DND-41 (cell line): Measurements from ENCODE around the gene SSR3.

Experiments used
- ATAC-seq: fragments of 200-7000 bp; cut with Tn5 transposase; 3 replicates; pipeline ENCODE4 v1.9.1; 2021; ENCODE audit warnings: low read depth; ENCODE audit not compliant: insufficient read depth
- DNase-seq: peaks from one replicate; pipeline ENCODE4 v3.0.0-alpha.2; 2020
- H2AFZ ChIP-seq: 2 replicates; pipeline ENCODE4 v1.6.0; 2012; ENCODE audit warnings: low read depth, low read length
- H3K27ac ChIP-seq: 2 replicates; pipeline ENCODE4 v1.5.1; 2012; ENCODE audit warnings: low read length, inconsistent platforms
- H3K27me3 ChIP-seq: fragments of 200-600 bp; sonication (generic); 2 replicates; pipeline ENCODE4 v1.6.0; 2012; ENCODE audit warnings: low read length, mild to moderate bottlenecking, inconsistent platforms; ENCODE audit not compliant: insufficient read depth, poor library complexity
- H3K36me3 ChIP-seq: 2 replicates; pipeline ENCODE4 v1.5.1; 2012; ENCODE audit warnings: low read length, inconsistent platforms; ENCODE audit not compliant: insufficient read depth
- H3K4me1 ChIP-seq: 2 replicates; pipeline ENCODE4 v1.5.1; 2012; ENCODE audit warnings: mild to moderate bottlenecking, low read length; ENCODE audit not compliant: insufficient read depth
- H3K4me2 ChIP-seq: 2 replicates; pipeline ENCODE4 v1.6.0; 2012; ENCODE audit warnings: mild to moderate bottlenecking, moderate library complexity, low read length, inconsistent platforms; ENCODE audit not compliant: insufficient read depth
- H3K4me3 ChIP-seq, 2 experiments: fragments of 200-600 bp in 1 of 2; shearing (Covaris generic) in 1 of 2; 2 replicates each; pipeline ENCODE4 v1.5.1; 2012 to 2016; ENCODE audit warnings: inconsistent platforms in 2 of 2, low read length in 2 of 2, mild to moderate bottlenecking in 2 of 2, low read depth in 1 of 2, moderate library complexity in 1 of 2
- H3K79me2 ChIP-seq: 2 replicates; pipeline ENCODE4 v1.6.0; 2012; ENCODE audit warnings: low read length, inconsistent platforms; ENCODE audit not compliant: insufficient read depth
- H3K9ac ChIP-seq: 2 replicates; pipeline ENCODE4 v1.6.0; 2012; ENCODE audit warnings: low read depth, mild to moderate bottlenecking, inconsistent platforms, low read length, moderate library complexity
- H3K9me3 ChIP-seq: 2 replicates; pipeline ENCODE4 v1.5.1; 2012; ENCODE audit warnings: low read length, moderate library complexity, mild to moderate bottlenecking, inconsistent platforms; ENCODE audit not compliant: insufficient read depth, severe bottlenecking
- H4K20me1 ChIP-seq: 2 replicates; pipeline ENCODE4 v1.6.0; 2012; ENCODE audit warnings: low read length; ENCODE audit not compliant: insufficient read depth
- EZH2 ChIP-seq: IDR thresholded peaks from 3 replicates; pipeline ENCODE4 v1.6.1; 2012; ENCODE audit warnings: borderline replicate concordance, low read depth, mild to moderate bottlenecking, moderate library complexity, low read length, inconsistent platforms; ENCODE audit not compliant: severe bottlenecking
- TF ChIP-seq, protein P1 (sequence below): IDR thresholded peaks from 2 replicates; pipeline ENCODE4 v1.5.1; 2012; ENCODE audit warnings: borderline replicate concordance, low read length, moderate library complexity, mild to moderate bottlenecking; ENCODE audit not compliant: poor library complexity, severe bottlenecking; ENCODE audit errors: extremely low read depth

Gene SSR3

DNA sequence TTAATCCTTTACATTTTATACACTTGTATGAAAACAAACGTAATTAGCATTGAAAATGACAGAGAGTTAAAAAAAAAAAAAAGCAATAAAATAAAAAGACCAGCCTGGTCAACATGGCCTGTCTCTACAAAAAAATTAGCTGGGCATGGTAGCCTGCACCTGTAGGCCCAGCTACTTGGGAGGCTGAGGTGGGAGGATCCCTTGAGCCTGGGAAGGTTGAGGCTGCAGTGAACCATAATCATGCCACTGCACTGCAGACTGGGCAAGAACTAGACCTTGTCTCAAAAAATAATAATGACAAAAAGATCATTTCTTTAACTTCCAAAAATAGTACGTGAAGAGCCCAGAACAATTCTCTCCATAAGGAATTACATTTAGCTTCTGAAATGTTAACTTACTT is 1.9 kb downstream of the SSR3 start:
- H3K9ac ChIP-seq, result peak overlapping the region; percentile 86; the same call in 1 of the 2 replicates
- no peak for ATAC-seq
- H3K36me3 ChIP-seq, result peaks cover 54% of the 10 kb centered on the region

DNA sequence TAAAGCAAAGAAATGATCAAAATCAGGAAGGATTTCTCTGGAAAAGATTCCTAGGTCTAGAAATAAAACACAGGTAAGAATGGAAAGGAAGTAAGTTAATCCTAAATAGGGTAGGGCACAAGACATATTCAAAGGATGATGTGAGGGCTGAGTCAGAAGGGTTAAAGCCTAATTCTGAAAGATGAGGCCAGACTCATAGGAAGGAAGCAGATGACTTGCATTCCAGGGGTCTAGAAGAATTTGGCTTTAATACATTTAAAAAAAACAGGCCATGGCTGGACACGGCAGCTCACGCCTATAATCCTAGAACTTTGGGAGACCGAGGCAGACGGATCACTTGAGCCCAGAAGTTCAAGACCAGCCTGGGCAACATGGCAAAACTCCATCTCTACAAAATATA is 3.2 kb downstream of the SSR3 start:
- no peak overlapping the region for H3K27ac ChIP-seq

More for the DNA sequence above, 1.9 kb downstream of the SSR3 start:
- Histone ChIP-seq H3K4me2 (peak overlapping the region; percentile 67), H3K4me3 (peak overlapping the region in 1 of 2 experiments; percentile 93; a peak in 1 of 4 replicates), H3K4me1 (peaks cover 36% of the 10 kb centered on the region), H3K27ac (no peak overlapping the region), H3K79me2 (peaks cover 55% of the 10 kb centered on the region), H3K27me3 (no peaks in the 10 kb centered on the region), H2AFZ (no peak overlapping the region), H4K20me1 (peaks cover 10% of the 10 kb centered on the region; the same call in 1 of the 2 replicates), H3K9me3 (no peaks in the 10 kb centered on the region)
- TF ChIP-seq EZH2, result no peak
- TF ChIP-seq, protein P1, sequence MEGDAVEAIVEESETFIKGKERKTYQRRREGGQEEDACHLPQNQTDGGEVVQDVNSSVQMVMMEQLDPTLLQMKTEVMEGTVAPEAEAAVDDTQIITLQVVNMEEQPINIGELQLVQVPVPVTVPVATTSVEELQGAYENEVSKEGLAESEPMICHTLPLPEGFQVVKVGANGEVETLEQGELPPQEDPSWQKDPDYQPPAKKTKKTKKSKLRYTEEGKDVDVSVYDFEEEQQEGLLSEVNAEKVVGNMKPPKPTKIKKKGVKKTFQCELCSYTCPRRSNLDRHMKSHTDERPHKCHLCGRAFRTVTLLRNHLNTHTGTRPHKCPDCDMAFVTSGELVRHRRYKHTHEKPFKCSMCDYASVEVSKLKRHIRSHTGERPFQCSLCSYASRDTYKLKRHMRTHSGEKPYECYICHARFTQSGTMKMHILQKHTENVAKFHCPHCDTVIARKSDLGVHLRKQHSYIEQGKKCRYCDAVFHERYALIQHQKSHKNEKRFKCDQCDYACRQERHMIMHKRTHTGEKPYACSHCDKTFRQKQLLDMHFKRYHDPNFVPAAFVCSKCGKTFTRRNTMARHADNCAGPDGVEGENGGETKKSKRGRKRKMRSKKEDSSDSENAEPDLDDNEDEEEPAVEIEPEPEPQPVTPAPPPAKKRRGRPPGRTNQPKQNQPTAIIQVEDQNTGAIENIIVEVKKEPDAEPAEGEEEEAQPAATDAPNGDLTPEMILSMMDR, result no peak
- DNase-seq, result no peak

DNA sequence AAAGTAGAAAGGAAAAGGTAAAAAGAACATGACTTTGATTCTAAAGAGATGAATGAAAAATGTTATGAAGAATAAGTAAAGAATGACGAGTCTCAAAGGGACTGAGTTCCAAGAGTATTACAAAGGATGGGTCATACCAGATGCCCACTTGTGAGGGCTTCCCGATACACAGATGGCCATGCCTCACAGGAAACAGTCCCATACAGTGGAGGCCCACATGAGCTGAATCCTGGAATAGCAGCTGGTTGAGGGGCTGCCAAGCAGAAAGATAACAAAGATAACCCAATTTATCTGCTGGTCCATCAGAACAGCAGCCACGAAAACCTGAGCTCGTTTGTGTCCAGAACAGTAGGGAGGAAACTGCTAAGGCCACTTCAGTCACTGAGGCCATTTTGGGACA is 3.7 kb downstream of the SSR3 start:
- Histone ChIP-seq H3K4me3 (no peak overlapping the region), H4K20me1 (peaks cover 10% of the 10 kb centered on the region; the same call in 1 of the 2 replicates), H3K79me2 (peaks cover 66% of the 10 kb centered on the region), H3K27me3 (no peaks in the 10 kb centered on the region), H3K36me3 (peaks cover 71% of the 10 kb centered on the region), H3K27ac (no peak overlapping the region), H3K9ac (no peak overlapping the region), H3K4me2 (peak overlapping the region; percentile 12; the same call in 1 of the 2 replicates), H3K9me3 (no peaks in the 10 kb centered on the region), H3K4me1 (peaks cover 36% of the 10 kb centered on the region), H2AFZ (no peak overlapping the region)
- ATAC-seq, result no peak
- DNase-seq, result no peak
- TF ChIP-seq, protein P1, result no peak
- TF ChIP-seq EZH2, result no peak

More for the DNA sequence above, 3.2 kb downstream of the SSR3 start:
- TF ChIP-seq EZH2, result no peak
- TF ChIP-seq, protein P1, result no peak
- Histone ChIP-seq H4K20me1 (peaks cover 10% of the 10 kb centered on the region; the same call in 1 of the 2 replicates), H3K79me2 (peaks cover 62% of the 10 kb centered on the region), H3K9ac (no peak overlapping the region), H3K9me3 (no peaks in the 10 kb centered on the region), H3K4me1 (peaks cover 36% of the 10 kb centered on the region), H2AFZ (no peak overlapping the region), H3K27me3 (no peaks in the 10 kb centered on the region), H3K4me2 (peak overlapping the region; percentile 33; the same call in 1 of the 2 replicates), H3K4me3 (no peak overlapping the region), H3K36me3 (peaks cover 66% of the 10 kb centered on the region)
- DNase-seq (no peak), ATAC-seq (no peak)
